NOMO-1 (cell line): Measurements from ENCODE around the gene ZBTB20.

Experiments
- DNase-seq, 2 experiments: peaks; one replicate each; lab custom pipeline; 2025; ENCODE audit not compliant: unreplicated experiment in 2 of 2; lab: John Stamatoyannopoulos, UW

ZBTB20 gene

DNA sequence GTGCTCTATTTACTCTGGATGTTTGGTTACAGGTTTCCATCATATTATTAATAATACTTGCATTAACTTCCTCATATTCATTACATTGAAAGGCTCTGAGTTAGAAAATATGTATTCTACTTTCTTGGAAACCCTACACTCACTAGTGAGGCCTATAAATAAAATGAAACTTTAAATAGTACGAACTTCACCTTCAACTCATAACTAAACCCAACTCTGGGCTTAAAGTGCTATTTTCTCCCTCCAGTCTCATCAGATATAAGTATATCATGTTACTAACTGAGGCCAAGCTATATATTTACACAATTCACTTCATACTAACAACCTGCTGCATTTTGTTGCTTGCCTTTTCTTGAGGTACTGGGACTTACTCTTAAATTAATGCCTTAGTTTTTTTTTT, 546.5 kb downstream of the ZBTB20 start:
- no peak for DNase-seq

DNA sequence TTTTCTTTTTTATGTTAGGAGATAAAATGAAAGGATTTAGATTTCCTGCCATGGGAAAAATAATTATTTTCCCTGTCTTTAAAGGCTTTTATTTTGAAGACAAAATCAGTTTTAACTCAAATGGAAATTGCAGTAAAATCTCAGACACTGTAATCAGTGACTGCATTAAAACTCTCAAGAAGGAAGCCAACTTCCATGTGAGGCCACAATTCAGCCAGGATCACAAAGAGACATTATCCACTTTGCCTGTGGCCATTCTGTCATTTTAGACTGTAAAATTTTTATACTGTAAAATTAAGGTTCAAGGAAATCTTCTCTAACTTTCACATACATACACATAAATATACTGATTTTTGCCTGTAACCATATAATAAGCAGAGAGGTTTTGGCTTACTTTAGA, 549.2 kb downstream of the ZBTB20 start:
- DNase-seq = no peak

DNA sequence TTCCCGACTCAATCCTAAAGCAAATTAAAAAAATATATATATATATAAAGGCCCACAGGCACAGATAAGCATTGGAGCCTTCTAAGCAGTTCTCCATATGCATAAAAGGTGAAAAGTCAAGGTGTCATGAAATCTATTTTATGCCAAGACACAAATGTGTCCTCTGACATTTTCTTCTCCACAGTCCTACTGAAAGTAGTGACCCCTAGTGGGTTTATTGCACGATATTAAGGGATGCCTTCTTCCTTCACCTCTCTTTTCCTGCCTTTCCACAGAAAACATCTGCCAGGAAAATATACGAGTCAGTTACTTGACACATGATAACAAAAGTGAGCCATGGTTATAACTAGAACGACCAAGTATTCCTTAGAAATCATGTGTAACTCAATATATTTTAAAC, 550.1 kb downstream of the ZBTB20 start:
- no peak for DNase-seq

DNA sequence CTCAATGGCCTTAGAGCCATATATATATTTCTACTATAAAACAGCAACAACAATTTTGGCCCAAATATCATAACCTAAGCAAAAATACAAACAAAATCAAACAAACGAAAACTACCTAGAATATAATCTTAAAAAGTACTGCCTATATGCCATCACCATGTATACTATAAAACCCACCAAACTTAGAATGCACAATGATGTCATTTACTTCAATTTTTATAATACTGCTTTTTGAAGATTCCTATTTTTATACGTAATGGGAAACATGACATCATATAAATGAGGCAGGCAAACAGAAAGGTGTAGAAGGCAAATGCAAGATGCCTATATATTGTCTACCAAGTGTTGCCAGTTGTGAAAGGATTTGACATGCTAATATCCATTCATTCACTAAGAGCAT, 550.9 kb downstream of the ZBTB20 start:
- DNase-seq = no peak

DNA sequence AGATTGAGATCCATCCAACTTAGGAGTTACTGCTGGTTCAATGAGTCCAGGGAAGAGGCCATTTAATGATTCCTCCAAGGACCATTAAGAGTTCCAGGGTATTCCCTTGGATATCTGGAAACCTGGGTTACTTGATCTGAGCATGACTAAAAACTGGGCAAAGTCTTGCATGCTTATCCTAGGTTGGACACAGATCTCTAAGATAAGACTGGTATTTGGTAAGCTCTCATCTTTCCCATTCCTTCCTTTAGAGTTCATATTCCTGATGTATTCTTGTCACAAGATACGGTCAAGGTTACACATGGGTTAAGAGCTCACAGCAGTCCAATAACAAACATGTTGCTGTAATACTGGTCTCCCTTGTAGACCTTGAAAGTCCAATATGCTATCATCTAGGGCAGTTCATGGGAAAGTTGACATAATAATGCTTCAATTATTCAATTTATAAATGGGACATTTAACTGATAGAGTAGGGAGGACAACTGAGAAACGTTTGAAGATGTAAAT, 551.5 kb downstream of the ZBTB20 start:
- no peak for DNase-seq

DNA sequence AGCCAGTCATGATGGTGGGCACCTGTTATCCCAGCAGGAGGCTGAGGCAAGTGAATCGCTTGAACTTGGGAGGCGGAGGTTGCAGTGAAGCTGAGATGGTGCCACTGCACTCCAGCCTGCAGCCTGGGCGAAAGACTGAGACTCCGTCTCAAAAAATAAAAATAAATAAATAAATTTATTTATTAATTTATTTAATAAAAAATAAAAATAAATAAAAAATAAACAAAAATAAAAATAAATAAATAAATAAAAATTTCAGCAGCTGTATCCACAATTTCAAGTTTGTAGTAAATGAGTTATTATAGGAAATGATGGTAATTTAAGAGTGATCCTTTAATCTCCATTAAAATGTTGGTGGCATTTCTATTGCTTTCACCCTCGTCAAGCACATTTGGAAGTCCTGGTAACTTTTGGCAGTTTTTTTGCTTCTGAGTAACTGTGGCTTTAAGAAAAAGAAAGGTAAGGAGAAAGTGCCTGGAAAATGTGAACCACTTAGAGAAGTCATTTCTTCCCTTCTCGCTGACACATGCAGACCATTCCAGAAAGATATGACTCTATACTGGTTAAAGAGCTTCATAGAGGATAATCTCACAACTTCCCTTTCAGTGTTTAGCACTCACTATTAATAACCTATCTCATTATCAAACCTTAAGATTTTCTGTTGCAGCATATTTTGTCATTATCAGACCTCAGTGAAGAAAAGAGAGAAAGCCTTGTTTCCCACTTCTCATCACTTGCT, 556.6 kb downstream of the ZBTB20 start:
- DNase-seq = no peak

DNA sequence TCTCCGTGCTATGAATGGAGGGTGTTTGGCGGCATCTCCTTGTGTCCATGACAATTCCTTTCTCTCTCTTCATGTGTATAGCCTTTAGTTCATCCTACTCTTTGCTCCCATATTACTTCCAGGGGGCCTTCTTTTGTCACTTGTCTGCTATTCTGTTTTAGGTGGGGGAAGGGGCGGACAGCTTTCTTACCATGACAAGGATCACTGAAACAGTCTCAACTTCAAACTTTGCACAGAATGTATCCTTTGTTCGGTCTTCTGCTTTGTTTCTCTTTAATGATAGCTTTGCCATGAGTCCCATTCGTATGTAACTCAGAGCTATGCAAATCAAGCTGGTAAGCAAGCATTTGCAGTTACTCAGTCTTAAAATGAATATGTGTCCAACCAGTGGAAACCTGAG, 559.1 kb downstream of the ZBTB20 start:
- DNase-seq = no peak

DNA sequence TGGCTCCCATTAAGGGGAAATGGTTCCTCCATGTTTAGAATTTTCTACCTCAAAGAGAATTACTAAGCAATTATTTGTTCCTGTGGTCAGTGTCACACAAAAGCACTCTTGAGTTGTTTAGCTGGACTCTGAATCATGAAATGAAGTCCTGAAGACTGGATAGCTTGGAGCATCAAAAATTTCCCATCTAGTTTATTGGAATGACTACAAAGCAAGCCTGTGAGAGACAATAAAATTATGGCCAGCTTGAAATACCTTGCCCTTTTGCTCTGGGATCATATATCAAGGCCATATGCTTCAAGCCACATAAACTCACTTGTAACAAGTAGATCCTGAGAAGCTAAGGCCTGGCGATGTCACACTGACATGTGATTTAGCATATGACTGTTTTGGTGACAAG, 561.0 kb downstream of the ZBTB20 start:
- DNase-seq = no peak

DNA sequence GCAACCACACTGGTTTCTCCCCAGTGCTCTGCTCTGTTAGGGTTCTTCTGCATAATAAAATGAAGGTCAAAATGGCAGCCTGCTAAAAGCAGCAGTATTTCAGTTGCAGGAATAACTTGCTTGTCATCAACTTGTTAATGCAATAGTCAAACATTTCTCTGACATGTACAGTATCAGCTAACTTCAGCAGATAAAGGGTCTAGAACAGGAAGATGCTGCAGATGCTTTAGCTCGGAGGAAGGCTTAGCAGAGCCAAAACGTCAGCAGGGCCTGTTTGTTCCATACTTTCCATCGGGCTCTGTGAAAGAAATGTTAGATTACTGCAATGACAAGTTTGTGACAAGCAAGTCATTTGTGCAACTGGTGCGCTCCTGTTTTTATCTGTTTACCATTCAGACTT, 561.4 kb downstream of the ZBTB20 start:
- DNase-seq = no peak

DNA sequence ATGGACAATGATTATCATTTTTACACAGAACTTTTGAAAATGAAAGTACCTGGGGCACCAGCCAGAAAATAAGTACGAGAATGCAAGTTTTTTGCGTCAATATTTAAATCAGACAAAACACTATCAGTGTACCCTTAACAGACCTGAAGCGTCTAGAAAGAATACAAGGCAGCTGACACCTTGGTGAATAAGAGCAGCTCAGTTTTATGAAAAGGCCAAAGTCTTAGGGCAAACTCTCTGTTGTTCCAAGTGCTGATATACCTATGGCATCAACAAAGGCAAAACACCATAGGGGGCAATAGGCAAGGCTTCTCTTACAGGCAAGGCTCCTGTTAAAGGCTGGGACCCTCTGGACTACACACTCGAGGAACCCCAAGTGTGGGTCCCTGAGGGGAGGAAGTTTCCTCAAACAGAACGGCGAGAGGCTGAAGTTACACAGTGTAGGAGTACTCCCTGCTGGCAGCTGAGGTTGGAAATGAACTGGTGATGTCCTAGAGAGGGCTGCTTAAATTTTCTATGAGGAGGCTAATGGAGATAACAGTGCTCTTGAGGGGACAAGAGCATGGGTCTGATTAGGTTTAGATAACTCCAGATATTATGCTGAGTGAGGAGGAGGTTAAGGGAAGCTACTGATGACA, 562.2 kb downstream of the ZBTB20 start:
- DNase-seq = no peak

DNA sequence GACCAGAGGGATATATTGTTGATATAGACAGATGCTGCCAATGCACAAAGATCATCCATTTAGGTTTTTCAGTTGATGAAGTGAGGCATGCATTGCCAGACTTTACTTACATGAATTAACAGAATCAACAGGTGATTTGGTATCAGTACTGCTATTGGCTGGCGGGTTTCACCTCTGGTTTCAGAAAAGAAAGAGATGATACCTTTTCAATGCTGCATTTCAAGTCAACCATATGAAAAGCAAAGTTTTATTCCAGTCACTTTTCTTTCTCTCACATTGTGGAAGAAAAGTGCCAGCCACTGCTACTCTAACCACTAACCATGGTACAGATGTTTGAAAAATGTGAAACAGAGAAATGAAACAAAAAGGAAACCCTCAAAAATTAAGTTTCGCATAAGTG, 564.2 kb downstream of the ZBTB20 start:
- DNase-seq = no peak

DNA sequence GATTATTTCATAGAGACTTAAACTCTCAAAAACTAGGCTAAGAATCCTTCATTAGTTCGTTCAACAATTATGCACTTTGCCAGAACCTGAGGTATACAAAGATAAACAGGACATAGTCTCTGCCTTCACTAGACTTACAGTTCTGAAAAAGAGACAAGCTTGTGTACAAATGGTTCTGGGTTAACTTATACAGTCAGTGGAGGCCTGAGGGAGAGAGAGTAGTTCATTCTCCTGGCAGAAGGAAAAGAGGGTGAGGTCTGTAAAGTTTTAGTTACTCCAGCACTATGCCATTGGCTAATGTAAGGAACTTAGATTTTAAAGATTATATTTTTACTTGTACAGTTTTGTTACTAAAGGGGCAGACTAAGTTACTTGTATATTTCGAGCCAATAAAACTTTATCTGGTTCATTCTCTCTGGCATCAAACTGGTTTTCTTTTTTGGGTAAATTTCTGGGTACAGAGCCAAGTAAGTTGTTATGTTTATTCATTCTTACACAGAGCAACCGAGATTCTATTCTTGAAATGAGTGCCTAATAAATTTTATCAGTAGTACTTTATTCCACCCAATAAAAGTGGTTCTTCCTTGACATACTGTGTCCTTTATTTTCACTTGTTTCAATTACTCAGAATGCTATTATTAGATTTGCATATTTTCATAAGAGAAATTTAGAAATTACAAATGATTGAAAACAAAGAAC, 574.6 kb downstream of the ZBTB20 start:
- no peak for DNase-seq

DNA sequence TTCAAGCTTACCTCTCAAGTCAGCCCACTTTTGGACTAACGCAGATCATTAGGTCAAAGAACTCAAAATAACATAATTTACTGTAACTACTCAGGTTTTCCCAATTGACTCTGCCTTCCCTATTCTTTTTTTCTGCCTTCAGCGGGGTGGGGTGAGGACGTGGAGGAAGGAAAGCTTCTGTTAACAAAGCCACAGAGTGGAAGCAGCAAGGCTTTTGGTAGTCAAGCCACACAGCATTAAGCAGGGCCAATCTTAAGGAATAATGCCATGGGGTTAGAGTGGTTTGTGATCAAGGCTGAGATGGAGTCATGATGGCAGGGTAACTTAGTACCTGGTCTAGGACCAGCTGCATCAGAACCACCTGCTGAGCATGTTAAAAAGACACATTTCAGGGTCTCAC, 575.7 kb downstream of the ZBTB20 start:
- DNase-seq = no peak

DNA sequence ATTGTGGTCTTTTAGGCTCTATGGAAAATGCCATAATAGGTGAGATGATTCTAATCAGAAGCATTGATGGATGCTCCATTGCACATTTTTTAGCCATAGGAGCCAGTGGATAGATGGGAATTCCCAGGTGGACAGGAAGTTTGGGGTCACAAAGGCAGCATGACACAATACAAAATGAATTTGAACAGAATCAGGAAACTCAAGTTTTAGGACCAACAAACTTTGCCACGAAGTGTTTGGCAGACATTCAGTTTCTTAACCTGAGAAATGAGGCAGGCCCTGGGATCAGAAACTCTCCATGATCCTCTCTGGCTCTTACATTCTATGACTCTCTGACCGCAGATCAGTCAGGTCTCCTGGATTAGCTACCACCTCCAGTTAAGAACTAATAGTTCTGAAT, 577.9 kb downstream of the ZBTB20 start:
- DNase-seq = no peak

DNA sequence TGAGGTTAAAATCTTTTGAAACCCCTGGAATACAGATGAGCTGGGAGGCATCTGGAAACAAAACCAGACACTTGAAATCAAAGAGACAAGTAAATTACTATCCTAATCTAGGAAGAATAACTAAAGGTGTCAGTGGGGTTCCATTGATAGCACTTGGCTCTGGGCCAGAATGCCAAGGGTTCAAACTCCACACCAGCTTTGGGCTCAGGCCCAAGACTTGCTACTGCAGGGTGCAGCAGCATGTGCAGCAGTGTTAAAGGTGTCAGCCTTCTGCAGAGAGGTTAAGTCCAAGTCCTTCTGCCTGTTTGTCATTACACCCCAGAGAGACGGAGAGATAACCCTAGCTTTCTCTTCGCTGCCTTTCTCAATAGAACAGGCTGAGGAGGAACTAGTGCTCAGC, 579.3 kb downstream of the ZBTB20 start:
- no peak for DNase-seq

DNA sequence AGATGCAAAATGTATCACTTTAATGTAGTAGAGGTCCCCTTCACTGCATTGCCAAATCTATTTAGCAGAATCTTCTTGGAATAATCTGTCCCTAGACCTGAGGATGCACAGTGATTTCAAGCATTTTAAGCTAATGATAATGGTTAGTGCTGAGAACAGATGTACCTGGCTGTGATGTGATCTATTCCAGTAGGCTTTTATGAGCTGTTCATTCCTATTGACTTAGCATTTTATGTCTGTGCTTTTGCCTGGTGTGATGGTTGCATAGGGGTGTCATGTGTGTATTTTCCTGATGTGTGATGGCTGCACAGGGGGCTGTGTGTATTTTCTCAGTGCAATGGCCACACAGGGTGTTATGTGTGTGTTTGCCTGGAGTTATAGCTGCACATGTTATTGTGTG, 580.3 kb downstream of the ZBTB20 start:
- no peak for DNase-seq

DNA sequence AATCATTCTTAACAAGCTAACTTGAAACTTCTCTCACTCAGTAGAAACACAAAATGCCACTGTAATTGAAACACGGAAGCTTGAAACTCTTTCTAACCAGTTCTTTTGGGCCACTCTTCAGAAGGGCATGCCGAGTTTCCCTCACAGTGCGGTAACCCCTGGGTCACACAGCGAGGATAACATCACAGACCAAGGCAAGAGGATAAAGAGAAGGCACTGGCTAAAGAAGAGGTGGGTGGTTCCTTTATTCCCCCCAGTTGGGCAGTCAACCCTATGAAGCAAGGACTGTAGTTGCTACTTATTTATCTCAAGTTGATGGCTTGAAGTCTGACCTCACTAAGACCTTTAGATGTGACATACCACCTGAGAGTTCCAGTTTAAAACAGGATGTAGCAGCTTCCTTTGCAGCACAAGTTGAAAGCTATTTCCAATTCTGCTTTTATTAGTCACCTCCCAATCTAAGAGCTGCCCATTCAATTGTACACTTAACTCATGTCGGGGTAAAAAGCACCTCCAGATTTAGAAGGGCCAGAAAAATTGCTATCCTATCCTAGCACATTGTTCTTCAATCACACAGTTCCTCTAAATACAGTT, 580.8 kb downstream of the ZBTB20 start:
- DNase-seq = no peak

DNA sequence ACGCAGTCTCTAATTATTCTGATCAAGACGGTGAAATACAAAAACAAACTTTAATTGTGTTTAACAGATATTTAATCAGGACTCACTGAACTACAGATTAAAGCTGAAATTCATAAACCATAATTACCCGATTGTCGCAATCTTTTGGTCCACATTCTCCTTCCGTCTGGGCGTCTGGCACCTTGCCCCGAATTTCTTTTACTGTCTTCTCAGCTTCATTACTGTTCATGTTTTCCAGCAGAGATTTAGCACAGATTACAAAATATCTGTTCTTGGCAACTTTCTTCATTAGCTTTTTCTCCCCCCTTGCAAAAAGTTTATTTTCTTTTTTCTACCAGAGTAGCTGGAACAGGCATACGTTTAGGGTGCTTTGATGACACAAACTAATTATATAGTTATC, 581.9 kb downstream of the ZBTB20 start:
- no peak for DNase-seq

DNA sequence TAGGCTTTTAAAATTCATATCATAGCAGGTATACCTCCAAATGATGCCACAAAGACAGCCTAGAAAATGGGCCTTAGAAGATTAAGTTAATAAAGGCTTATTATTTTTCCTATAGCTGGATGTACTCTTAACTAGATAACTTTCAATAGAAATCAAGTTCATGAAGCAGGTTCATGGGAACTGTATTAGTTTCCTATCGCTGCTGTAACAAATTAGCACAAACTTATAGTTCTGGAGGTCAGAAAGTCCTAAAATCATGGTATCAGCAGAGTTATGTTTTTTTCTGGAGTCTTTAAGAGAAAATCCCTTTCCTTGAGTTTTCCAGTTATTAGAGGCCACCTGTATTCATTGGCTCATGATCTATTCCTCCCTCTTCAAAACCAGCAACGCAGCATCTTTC, 583.4 kb downstream of the ZBTB20 start:
- no peak for DNase-seq

DNA sequence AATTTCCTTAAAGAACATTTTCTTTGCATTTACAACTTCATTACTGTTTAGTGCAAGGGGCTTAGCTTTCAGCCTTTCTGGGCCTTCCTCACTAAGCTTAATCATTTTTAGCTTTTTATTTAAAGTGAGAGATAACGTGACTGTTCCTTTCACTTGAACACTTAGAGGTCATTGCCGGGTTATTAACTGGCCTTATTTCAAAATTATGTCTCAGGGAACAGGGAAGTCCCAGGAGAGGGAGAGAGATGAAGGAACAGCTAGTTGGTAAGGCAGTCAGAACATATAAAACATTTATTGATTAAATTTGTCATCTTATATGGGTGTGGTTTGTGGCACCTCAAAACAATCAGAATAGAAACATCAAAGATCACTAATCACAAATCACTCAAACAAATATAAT, 584.5 kb downstream of the ZBTB20 start:
- DNase-seq = no peak

DNA sequence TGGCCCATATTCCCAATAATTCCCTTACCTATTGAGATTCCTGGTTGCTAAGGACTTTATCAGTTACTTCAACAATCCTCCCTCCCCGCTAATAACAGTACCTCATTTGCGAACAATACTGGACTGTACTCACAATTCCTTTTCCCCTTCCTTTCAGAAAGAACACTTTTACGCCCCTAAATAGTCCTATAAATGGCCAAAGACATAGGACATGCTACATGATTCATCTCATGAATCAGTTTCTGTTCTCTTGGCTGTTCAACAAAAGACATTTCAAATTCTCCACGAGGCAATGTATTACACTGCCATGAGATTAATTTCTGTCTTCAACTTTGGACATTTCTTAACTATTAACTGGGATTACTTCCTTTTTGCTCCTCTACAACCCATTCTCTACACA, 588.8 kb downstream of the ZBTB20 start:
- DNase-seq = no peak

DNA sequence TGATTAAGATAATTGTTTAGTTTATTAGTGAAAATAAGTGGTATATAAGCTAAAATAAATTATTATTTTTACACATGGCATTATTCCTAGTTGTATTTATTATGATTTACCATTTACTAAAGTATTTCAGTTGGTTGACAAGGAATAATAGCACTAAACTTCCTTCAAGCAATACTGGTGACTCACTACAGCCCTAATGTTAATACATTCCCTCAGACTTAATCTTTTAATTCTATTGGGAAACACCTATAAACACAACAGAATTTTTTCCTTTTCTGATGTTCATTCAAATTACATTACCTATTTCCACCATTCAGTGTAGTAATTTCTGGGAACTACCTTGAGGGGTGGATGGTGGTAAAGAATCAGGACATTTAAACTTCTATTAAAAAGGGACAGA, 589.3 kb downstream of the ZBTB20 start:
- no peak for DNase-seq
